K562 (cell line): ENCODE measurements around the gene DPM1. TPM values are rescaled to one million over a fixed set of nuclear protein-coding genes. Genes with fewer than 3 reads are reported as not detected.

ENCODE experiments used
- CHD2 ChIP-seq: IDR thresholded peaks from 2 replicates; pipeline ENCODE4 v1.6.1; 2011; ENCODE audit warnings: low read depth, low read length
- ETV5 ChIP-seq: sonication (generic); formaldehyde crosslinking; IDR thresholded peaks from 2 replicates; pipeline ENCODE4 v1.4.0; 2020; ENCODE audit warnings: low read depth, mild to moderate bottlenecking, missing genetic modification reagents
- MCM5 ChIP-seq: fragments of 450-650 bp; IDR thresholded peaks from 2 replicates; pipeline ENCODE4 v1.6.1; 2016; ENCODE audit warnings: low read depth
- PHF8 ChIP-seq: fragments of 200-600 bp; sonication (generic); IDR thresholded peaks from 2 replicates; pipeline ENCODE4 v1.6.1; 2012; ENCODE audit warnings: mixed run types, mild to moderate bottlenecking, inconsistent platforms, low read length, moderate library complexity, borderline replicate concordance
- RHOXF2B ChIP-seq: fragments of 250-450 bp; sonication (Bioruptor Pico); conservative IDR thresholded peaks from 2 replicates; pipeline ENCODE4 v1.5.1; 2021
- SAFB2 ChIP-seq: fragments of 200-400 bp; formaldehyde crosslinking; IDR thresholded peaks from 2 replicates; pipeline ENCODE4 v1.6.1; 2018; ENCODE audit warnings: borderline replicate concordance, low read length, low read depth, moderate library complexity; ENCODE audit not compliant: severe bottlenecking
- TCFL5 ChIP-seq: fragments of 250-450 bp; sonication (Bioruptor Pico); conservative IDR thresholded peaks from 2 replicates; pipeline ENCODE4 v1.6.1; 2021; ENCODE audit warnings: mild to moderate bottlenecking, moderate library complexity, matching md5 sums
- ZNF239 ChIP-seq: fragments of 250-450 bp; sonication (Bioruptor Pico); IDR thresholded peaks from 2 replicates; pipeline ENCODE4 v1.4.0; 2020; ENCODE audit warnings: mild to moderate bottlenecking
- ZNF507 ChIP-seq: conservative IDR thresholded peaks from 2 replicates; pipeline ENCODE4 v1.6.1; 2017; ENCODE audit warnings: missing genetic modification characterization, missing compliant biosample characterization
- polyA plus RNA-seq, 8 experiments: library from polyadenylated mRNA; depleted of rRNA in 4 of 8; stranded (reverse) in 5 of 8; unstranded in 3 of 8; fragments of >200 nt; fragmentation: Nextera tagmentation in 2 of 8; fragmentation: Illumina TruSeq in 1 of 8; extraction: Ambion mirVana in 2 of 8; extraction: Trizol in 1 of 8; gene quantifications; 2 replicates each; pipeline versions ENCODE4 v1.2.1 to v1.2.3, GENCODE V29; 2011 to 2014; ENCODE audit warnings: inconsistent platforms in 1 of 8, missing spikeins in 1 of 8
- total RNA-seq, 7 experiments: library from RNA; depleted of rRNA in 6 of 7; stranded (reverse); fragments of >200 nt in 6 of 7; fragmentation: Illumina TruSeq in 2 of 7; extraction: Trizol in 2 of 7; gene quantifications; 2 replicates each; pipeline versions ENCODE4 v1.2.1 to v1.2.3, GENCODE V29; 2011 to 2021; ENCODE audit warnings: low replicate concordance in 1 of 7
- TF ChIP-seq, protein P1 (sequence below): fragments of 450-650 bp; IDR thresholded peaks from 2 replicates; pipeline ENCODE4 v1.6.1; 2017; ENCODE audit warnings: antibody characterized with exemption
- TF ChIP-seq, protein P2 (sequence below): sonication (generic); formaldehyde crosslinking; IDR thresholded peaks from 2 replicates; pipeline ENCODE4 v1.9.0; 2022; ENCODE audit warnings: mild to moderate bottlenecking, missing genetic modification reagents
- TF ChIP-seq, protein P3 (sequence below): sonication (generic); formaldehyde crosslinking; IDR thresholded peaks from 2 replicates; pipeline ENCODE4 v1.8.0; 2023; ENCODE audit warnings: mild to moderate bottlenecking, missing genetic modification reagents
- TF ChIP-seq, protein P4 (sequence below): fragments of 200-600 bp; sonication (generic); IDR thresholded peaks from one replicate; pipeline ENCODE4 v1.6.1; 2012; ENCODE audit warnings: mild to moderate bottlenecking, low read depth, low read length, inconsistent platforms

Gene DPM1
- total and polyA plus RNA-seq, 9 of the 15 experiments (the other 6 are each of a cell fraction or from before 2014, with no cell fraction given) = 75.2 to 190 (median 153) TPM

DNA sequence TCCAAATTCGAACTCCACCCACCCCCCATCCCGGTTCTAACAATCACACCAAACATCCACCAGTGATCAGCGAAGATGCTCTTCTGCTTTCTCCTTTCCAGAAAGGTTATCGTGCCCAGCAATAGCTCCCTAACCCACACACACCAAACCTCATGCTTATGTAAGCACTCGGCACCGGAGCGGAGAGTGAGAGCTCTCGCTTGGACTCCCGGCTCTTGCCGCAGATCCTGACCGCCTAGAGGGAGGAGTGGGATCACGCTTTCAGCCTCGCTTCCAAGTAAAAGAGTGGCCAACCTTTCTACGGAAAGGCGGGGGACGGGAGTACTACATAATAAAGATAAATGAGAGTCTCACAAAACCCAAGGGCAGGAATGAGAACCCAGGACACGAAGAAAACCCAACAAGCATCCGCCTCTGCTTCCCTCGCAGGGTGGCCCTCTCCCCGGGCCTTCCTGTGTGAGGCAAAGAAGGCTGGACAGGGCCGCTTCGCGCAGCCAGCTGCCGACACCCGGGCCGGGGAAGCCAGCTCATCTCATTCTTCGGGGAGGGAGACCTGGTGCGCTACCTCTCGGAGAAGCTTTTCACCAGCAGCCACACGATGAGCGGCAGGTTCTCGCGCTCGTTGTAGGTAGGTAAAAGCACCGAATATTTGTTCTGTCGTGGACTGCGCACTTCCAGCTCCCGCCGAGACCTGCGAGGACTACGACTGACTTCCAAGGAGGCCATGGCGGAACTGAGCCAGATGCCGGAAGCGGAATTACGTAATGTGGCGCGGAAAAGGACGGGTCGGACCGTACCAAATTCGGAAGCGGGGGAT is at the start of gene DPM1 (continued):
- TF ChIP-seq, protein P1, sequence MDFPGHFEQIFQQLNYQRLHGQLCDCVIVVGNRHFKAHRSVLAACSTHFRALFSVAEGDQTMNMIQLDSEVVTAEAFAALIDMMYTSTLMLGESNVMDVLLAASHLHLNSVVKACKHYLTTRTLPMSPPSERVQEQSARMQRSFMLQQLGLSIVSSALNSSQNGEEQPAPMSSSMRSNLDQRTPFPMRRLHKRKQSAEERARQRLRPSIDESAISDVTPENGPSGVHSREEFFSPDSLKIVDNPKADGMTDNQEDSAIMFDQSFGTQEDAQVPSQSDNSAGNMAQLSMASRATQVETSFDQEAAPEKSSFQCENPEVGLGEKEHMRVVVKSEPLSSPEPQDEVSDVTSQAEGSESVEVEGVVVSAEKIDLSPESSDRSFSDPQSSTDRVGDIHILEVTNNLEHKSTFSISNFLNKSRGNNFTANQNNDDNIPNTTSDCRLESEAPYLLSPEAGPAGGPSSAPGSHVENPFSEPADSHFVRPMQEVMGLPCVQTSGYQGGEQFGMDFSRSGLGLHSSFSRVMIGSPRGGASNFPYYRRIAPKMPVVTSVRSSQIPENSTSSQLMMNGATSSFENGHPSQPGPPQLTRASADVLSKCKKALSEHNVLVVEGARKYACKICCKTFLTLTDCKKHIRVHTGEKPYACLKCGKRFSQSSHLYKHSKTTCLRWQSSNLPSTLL = no peak
- no peak for TF ChIP-seq SAFB2
- TF ChIP-seq, protein P2, sequence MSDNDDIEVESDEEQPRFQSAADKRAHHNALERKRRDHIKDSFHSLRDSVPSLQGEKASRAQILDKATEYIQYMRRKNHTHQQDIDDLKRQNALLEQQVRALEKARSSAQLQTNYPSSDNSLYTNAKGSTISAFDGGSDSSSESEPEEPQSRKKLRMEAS = no peak
- TF ChIP-seq RHOXF2B (CRISPR knock-in tag) = no peak
- TF ChIP-seq, protein P3, sequence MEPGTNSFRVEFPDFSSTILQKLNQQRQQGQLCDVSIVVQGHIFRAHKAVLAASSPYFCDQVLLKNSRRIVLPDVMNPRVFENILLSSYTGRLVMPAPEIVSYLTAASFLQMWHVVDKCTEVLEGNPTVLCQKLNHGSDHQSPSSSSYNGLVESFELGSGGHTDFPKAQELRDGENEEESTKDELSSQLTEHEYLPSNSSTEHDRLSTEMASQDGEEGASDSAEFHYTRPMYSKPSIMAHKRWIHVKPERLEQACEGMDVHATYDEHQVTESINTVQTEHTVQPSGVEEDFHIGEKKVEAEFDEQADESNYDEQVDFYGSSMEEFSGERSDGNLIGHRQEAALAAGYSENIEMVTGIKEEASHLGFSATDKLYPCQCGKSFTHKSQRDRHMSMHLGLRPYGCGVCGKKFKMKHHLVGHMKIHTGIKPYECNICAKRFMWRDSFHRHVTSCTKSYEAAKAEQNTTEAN (CRISPR knock-in tag) = no peak
- TF ChIP-seq TCFL5 (CRISPR knock-in tag) = no peak
- TF ChIP-seq, protein P4, sequence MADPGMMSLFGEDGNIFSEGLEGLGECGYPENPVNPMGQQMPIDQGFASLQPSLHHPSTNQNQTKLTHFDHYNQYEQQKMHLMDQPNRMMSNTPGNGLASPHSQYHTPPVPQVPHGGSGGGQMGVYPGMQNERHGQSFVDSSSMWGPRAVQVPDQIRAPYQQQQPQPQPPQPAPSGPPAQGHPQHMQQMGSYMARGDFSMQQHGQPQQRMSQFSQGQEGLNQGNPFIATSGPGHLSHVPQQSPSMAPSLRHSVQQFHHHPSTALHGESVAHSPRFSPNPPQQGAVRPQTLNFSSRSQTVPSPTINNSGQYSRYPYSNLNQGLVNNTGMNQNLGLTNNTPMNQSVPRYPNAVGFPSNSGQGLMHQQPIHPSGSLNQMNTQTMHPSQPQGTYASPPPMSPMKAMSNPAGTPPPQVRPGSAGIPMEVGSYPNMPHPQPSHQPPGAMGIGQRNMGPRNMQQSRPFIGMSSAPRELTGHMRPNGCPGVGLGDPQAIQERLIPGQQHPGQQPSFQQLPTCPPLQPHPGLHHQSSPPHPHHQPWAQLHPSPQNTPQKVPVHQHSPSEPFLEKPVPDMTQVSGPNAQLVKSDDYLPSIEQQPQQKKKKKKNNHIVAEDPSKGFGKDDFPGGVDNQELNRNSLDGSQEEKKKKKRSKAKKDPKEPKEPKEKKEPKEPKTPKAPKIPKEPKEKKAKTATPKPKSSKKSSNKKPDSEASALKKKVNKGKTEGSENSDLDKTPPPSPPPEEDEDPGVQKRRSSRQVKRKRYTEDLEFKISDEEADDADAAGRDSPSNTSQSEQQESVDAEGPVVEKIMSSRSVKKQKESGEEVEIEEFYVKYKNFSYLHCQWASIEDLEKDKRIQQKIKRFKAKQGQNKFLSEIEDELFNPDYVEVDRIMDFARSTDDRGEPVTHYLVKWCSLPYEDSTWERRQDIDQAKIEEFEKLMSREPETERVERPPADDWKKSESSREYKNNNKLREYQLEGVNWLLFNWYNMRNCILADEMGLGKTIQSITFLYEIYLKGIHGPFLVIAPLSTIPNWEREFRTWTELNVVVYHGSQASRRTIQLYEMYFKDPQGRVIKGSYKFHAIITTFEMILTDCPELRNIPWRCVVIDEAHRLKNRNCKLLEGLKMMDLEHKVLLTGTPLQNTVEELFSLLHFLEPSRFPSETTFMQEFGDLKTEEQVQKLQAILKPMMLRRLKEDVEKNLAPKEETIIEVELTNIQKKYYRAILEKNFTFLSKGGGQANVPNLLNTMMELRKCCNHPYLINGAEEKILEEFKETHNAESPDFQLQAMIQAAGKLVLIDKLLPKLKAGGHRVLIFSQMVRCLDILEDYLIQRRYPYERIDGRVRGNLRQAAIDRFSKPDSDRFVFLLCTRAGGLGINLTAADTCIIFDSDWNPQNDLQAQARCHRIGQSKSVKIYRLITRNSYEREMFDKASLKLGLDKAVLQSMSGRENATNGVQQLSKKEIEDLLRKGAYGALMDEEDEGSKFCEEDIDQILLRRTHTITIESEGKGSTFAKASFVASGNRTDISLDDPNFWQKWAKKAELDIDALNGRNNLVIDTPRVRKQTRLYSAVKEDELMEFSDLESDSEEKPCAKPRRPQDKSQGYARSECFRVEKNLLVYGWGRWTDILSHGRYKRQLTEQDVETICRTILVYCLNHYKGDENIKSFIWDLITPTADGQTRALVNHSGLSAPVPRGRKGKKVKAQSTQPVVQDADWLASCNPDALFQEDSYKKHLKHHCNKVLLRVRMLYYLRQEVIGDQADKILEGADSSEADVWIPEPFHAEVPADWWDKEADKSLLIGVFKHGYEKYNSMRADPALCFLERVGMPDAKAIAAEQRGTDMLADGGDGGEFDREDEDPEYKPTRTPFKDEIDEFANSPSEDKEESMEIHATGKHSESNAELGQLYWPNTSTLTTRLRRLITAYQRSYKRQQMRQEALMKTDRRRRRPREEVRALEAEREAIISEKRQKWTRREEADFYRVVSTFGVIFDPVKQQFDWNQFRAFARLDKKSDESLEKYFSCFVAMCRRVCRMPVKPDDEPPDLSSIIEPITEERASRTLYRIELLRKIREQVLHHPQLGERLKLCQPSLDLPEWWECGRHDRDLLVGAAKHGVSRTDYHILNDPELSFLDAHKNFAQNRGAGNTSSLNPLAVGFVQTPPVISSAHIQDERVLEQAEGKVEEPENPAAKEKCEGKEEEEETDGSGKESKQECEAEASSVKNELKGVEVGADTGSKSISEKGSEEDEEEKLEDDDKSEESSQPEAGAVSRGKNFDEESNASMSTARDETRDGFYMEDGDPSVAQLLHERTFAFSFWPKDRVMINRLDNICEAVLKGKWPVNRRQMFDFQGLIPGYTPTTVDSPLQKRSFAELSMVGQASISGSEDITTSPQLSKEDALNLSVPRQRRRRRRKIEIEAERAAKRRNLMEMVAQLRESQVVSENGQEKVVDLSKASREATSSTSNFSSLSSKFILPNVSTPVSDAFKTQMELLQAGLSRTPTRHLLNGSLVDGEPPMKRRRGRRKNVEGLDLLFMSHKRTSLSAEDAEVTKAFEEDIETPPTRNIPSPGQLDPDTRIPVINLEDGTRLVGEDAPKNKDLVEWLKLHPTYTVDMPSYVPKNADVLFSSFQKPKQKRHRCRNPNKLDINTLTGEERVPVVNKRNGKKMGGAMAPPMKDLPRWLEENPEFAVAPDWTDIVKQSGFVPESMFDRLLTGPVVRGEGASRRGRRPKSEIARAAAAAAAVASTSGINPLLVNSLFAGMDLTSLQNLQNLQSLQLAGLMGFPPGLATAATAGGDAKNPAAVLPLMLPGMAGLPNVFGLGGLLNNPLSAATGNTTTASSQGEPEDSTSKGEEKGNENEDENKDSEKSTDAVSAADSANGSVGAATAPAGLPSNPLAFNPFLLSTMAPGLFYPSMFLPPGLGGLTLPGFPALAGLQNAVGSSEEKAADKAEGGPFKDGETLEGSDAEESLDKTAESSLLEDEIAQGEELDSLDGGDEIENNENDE = no peak
- TF ChIP-seq CHD2 = no peak
- no peak for TF ChIP-seq MCM5
- peak; percentile 97 for TF ChIP-seq PHF8
- no peak for TF ChIP-seq ZNF507 (tag)
- peak; percentile 45; the same call in 1 of the 2 replicates for TF ChIP-seq ETV5 (CRISPR knock-in tag)
- no peak for TF ChIP-seq ZNF239
